GM23248 (cell line): ENCODE measurements around the gene ANKRD24. TPM values are rescaled to one million over a fixed set of nuclear protein-coding genes. Genes with fewer than 3 reads are reported as not detected.

ENCODE experiments used
- DNase-seq: peaks from one replicate; pipeline ENCODE4 v3.0.0-alpha.2; 2015
- H2AFZ ChIP-seq: fragments of 200-600 bp; sonication (generic); 2 replicates; pipeline ENCODE4 v1.6.1; 2016; ENCODE audit warnings: antibody characterized with exemption
- H3F3A ChIP-seq: fragments of 200-600 bp; sonication (generic); 2 replicates; pipeline ENCODE4 v1.6.1; 2016; ENCODE audit warnings: mild to moderate bottlenecking, antibody characterized with exemption, mixed run types; ENCODE audit not compliant: insufficient read depth
- H3K27ac ChIP-seq: fragments of 200-600 bp; sonication (generic); 2 replicates; pipeline ENCODE4 v1.5.1; 2016; ENCODE audit warnings: mild to moderate bottlenecking
- H3K27me3 ChIP-seq: fragments of 200-600 bp; sonication (generic); replicated peaks from 2 replicates; pipeline ENCODE4 v1.6.1; 2016; ENCODE audit warnings: mild to moderate bottlenecking; ENCODE audit not compliant: insufficient read depth
- H3K36me3 ChIP-seq: fragments of 200-600 bp; sonication (generic); 2 replicates; pipeline ENCODE4 v1.6.1; 2016; ENCODE audit warnings: low read depth, mild to moderate bottlenecking
- H3K4me1 ChIP-seq: fragments of 200-600 bp; sonication (generic); 2 replicates; pipeline ENCODE4 v1.6.1; 2016; ENCODE audit warnings: mild to moderate bottlenecking; ENCODE audit not compliant: insufficient read depth
- H3K4me2 ChIP-seq: fragments of 200-600 bp; sonication (generic); one replicate; pipeline ENCODE4 v1.6.1; 2016; ENCODE audit warnings: mild to moderate bottlenecking; ENCODE audit not compliant: unreplicated experiment
- H3K4me3 ChIP-seq: fragments of 200-600 bp; sonication (generic); 2 replicates; pipeline ENCODE4 v1.5.1; 2016; ENCODE audit warnings: mild to moderate bottlenecking
- H3K79me2 ChIP-seq: fragments of 200-600 bp; sonication (generic); 2 replicates; pipeline ENCODE4 v1.6.1; 2016; ENCODE audit warnings: mild to moderate bottlenecking; ENCODE audit not compliant: insufficient read depth
- H3K9ac ChIP-seq: fragments of 200-600 bp; sonication (generic); 2 replicates; pipeline ENCODE4 v1.6.1; 2016; ENCODE audit warnings: mild to moderate bottlenecking
- H3K9me2 ChIP-seq: fragments of 200-600 bp; sonication (generic); 2 replicates; pipeline ENCODE4 v1.6.1; 2016; ENCODE audit warnings: mixed run types, mild to moderate bottlenecking, moderate library complexity; ENCODE audit not compliant: insufficient read depth
- H3K9me3 ChIP-seq: fragments of 200-600 bp; sonication (generic); one replicate; pipeline ENCODE4 v1.6.1; 2017; ENCODE audit warnings: low read depth
- H4K20me1 ChIP-seq: fragments of 200-600 bp; sonication (generic); 2 replicates; pipeline ENCODE4 v1.6.0; 2016; ENCODE audit not compliant: insufficient read depth
- EZH2 ChIP-seq: fragments of 200-600 bp; sonication (generic); IDR thresholded peaks from 2 replicates; pipeline ENCODE4 v1.6.1; 2018; ENCODE audit warnings: antibody characterized with exemption, mild to moderate bottlenecking; ENCODE audit not compliant: insufficient read depth, poor library complexity, severe bottlenecking
- EZH2phosphoT487 ChIP-seq: fragments of 200-600 bp; sonication (generic); IDR thresholded peaks from 2 replicates; pipeline ENCODE4 v1.6.1; 2018; ENCODE audit warnings: antibody characterized with exemption, moderate library complexity, mild to moderate bottlenecking, low read depth; ENCODE audit not compliant: insufficient read depth
- WGBS, 2 experiments: methylation state at CpG; one replicate each; pipeline ENCODE4 v1.1.6; 2015 to 2017; ENCODE audit warnings: low lambda C conversion rate in 2 of 2, low coverage in 1 of 2; ENCODE audit errors: missing lambda C conversion rate in 2 of 2; 5-methylcytosine and 5-hydroxymethylcytosine counted together
- in situ Hi-C: fragments of 300-500 bp; cut with MboI; formaldehyde crosslinking; loops from 2 replicates; pipeline ENCODE4 v1.15.0; 2020
- polyA plus RNA-seq: library from polyadenylated mRNA; unstranded; fragments of >200 nt; fragmentation: Nextera tagmentation; extraction: Ambion mirVana; gene quantifications from 2 replicates; pipeline ENCODE4 v1.2.1, GENCODE V29; 2016
- total RNA-seq: library from RNA; depleted of rRNA; stranded (reverse); fragments of >200 nt; shearing (Covaris generic); gene quantifications from 2 replicates; pipeline ENCODE4 v1.2.3, GENCODE V29; 2014

ANKRD24 gene
- total and polyA plus RNA-seq, 2 experiments from 2014 or later, result 0.46 to 0.54 TPM

DNA sequence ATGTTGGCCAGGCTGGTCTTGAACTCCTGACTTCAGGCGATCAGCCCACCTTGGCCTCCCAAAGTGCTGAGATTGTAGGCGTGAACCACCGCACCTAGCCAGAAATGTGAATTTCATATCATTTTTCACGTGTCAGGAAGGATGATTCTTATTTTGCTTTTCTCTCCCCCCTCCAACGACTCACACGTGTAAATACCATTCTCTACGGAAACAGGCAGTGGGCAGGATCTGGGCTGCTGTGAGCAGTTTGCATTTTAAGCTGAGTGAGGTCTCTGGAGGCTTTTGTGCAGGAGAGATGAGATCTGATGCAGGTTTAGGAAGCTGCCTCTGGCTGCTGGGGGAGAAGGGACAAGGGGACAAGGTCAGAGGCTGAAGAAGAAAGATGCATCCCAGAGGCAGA, 11.9 kb downstream of the ANKRD24 start:
- no peaks in the 10 kb centered on the region for H3K9me2 ChIP-seq
- H3K27ac ChIP-seq, result no peak overlapping the region
- H4K20me1 ChIP-seq, result no peaks in the 10 kb centered on the region
- in situ Hi-C loops, result no loop called here
- H3F3A ChIP-seq, result 0 out of 2 replicates have a peak, but pooled peaks cover 6% of the 10 kb centered on the region
- peaks cover 21% of the 10 kb centered on the region for H3K27me3 ChIP-seq
- H2AFZ ChIP-seq, result no peak overlapping the region
- no peak overlapping the region for H3K4me3 ChIP-seq
- H3K9me3 ChIP-seq, result no peaks in the 10 kb centered on the region
- H3K79me2 ChIP-seq, result no peaks in the 10 kb centered on the region
- H3K4me2 ChIP-seq, result no peak overlapping the region
- 42 to 46% methylated on average over 7 of the region's 7 CpGs for WGBS, 2 experiments
- H3K36me3 ChIP-seq, result no peaks in the 10 kb centered on the region
- no peak for TF ChIP-seq EZH2phosphoT487
- no peak for TF ChIP-seq EZH2
- no peak overlapping the region for H3K9ac ChIP-seq
- no peaks in the 10 kb centered on the region for H3K4me1 ChIP-seq
- DNase-seq, result no peak

- 71 to 74% methylated on average over 8 of the region's 8 CpGs for WGBS, 2 experiments
- Histone ChIP-seq H3K4me2 (no peak overlapping the region), H3K9ac (no peak overlapping the region), H3F3A (0 out of 2 replicates have a peak, but pooled peaks cover 6% of the 10 kb centered on the region), H3K9me2 (no peaks in the 10 kb centered on the region), H2AFZ (no peak overlapping the region), H3K79me2 (no peaks in the 10 kb centered on the region), H3K36me3 (no peaks in the 10 kb centered on the region), H3K27me3 (peaks cover 30% of the 10 kb centered on the region), H3K4me1 (no peaks in the 10 kb centered on the region), H3K27ac (no peak overlapping the region), H4K20me1 (no peaks in the 10 kb centered on the region), H3K9me3 (no peaks in the 10 kb centered on the region), H3K4me3 (no peak overlapping the region)
- in situ Hi-C loops, result no loop called here
- no peak for DNase-seq
- TF ChIP-seq EZH2phosphoT487, result no peak
- no peak for TF ChIP-seq EZH2
These were observed 13.5 kb downstream of the ANKRD24 start for GRCh38 chr19:4196009-4196408.

DNA sequence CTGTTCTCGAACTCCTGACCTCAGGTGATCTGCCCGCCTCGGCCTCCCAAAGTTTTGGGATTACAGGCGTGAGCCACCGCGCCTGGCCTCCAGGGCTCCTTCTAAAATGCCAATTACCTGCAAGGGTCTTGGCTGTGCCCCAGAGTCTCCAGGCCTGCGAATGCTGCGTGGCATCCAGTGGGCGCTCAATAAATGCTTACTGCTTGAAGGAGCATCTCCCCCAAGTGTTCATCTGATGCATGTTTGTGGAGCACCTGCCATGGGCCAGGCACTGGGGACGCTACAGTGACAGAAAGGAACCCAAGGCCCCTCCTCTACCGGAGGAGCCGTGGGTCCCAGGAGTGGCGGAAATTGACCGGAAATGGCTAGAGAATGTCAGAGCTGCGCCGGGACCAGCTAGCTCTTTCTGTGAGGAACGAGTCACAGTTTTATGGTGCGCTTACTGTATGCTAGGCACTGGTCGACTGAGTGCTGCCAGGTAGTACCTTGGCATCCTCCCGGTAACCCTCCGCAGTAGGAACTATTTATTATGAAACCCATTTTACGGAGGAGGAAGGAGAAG, 14.2 kb downstream of the ANKRD24 start:
- no peaks in the 10 kb centered on the region for H3K9me3 ChIP-seq
- H3K9me2 ChIP-seq, result no peaks in the 10 kb centered on the region
- H4K20me1 ChIP-seq, result no peaks in the 10 kb centered on the region
- no peaks in the 10 kb centered on the region for H3K36me3 ChIP-seq
- no peak overlapping the region for H3K27ac ChIP-seq
- DNase-seq, result no peak
- no peaks in the 10 kb centered on the region for H3K4me1 ChIP-seq
- H2AFZ ChIP-seq, result no peak overlapping the region
- in situ Hi-C loops, result no loop called here
- no peak overlapping the region for H3K9ac ChIP-seq
- no peak overlapping the region for H3K4me3 ChIP-seq
- 0 out of 2 replicates have a peak, but pooled peaks cover 6% of the 10 kb centered on the region for H3F3A ChIP-seq
- H3K27me3 ChIP-seq, result peaks cover 30% of the 10 kb centered on the region
- TF ChIP-seq EZH2 (no peak), EZH2phosphoT487 (no peak)
- H3K79me2 ChIP-seq, result no peaks in the 10 kb centered on the region
- H3K4me2 ChIP-seq, result no peak overlapping the region
- WGBS, 2 experiments, result 71 to 77% methylated on average over 22 of the region's 22 CpGs

- Histone ChIP-seq H3K4me3 (no peak overlapping the region), H3K4me1 (no peaks in the 10 kb centered on the region), H3K27me3 (peaks cover 30% of the 10 kb centered on the region), H3K36me3 (no peaks in the 10 kb centered on the region), H3K27ac (no peak overlapping the region), H3K9me3 (no peaks in the 10 kb centered on the region), H3K9me2 (no peaks in the 10 kb centered on the region), H3K4me2 (no peak overlapping the region), H3K79me2 (no peaks in the 10 kb centered on the region), H4K20me1 (no peaks in the 10 kb centered on the region), H3F3A (0 out of 2 replicates have a peak, but pooled peaks cover 6% of the 10 kb centered on the region), H2AFZ (no peak overlapping the region), H3K9ac (no peak overlapping the region)
- no peak for TF ChIP-seq EZH2phosphoT487
- TF ChIP-seq EZH2, result no peak
- DNase-seq, result no peak
- in situ Hi-C loops, result no loop called here
- WGBS, 2 experiments, result 57 to 75% methylated on average over 5 of the region's 5 CpGs
These were observed 14.7 kb downstream of the ANKRD24 start for GRCh38 chr19:4197228-4197624.
